Measurements from ENCODE around the gene CNTNAP2.

CNTNAP2 gene

DNA sequence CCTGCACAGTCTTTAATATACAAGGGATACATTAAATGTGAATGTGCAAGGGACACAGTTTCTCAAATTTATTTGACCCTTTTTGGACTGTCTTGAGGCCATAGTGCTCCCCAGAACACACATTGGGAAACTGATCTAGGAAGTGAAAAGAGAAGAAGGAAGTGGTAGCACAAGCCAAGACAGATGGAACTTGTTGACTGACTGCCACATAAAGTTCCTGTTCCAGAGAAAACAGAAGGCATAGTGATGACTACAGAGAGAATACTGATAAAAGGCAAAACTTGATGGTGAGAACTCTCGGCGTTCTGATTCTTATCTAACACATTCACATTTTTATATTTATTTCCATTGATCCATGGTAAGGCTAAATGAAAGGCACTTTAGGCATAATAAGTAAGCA is 1216.4 kb downstream of the CNTNAP2 start:
- TF ChIP-seq, protein P1, sequence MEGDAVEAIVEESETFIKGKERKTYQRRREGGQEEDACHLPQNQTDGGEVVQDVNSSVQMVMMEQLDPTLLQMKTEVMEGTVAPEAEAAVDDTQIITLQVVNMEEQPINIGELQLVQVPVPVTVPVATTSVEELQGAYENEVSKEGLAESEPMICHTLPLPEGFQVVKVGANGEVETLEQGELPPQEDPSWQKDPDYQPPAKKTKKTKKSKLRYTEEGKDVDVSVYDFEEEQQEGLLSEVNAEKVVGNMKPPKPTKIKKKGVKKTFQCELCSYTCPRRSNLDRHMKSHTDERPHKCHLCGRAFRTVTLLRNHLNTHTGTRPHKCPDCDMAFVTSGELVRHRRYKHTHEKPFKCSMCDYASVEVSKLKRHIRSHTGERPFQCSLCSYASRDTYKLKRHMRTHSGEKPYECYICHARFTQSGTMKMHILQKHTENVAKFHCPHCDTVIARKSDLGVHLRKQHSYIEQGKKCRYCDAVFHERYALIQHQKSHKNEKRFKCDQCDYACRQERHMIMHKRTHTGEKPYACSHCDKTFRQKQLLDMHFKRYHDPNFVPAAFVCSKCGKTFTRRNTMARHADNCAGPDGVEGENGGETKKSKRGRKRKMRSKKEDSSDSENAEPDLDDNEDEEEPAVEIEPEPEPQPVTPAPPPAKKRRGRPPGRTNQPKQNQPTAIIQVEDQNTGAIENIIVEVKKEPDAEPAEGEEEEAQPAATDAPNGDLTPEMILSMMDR (conservative IDR thresholded peaks at IDR 0.05) = no peak
- H3K27ac ChIP-seq = no peak overlapping the region

DNA sequence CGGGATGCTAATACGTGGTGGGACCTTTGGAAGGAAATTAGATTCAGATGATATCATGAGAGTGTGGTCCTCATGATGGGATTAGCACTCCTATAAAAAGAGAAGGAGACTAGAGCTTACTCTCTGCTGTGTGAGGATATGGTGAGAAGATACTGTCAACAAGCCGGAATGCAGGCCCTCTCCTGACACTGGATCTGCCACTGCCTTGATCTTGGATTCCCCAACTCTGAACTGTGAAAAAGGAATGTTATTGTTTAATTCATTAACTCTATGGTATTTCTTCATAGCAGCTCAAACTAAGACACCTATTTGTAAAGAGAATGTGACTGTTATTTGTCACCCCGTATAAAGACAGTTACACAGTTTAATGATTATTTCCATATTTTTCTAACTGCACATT is 1246.5 kb downstream of the CNTNAP2 start:
- TF ChIP-seq, protein P1 (conservative IDR thresholded peaks at IDR 0.05) = no peak
- no peak overlapping the region for H3K27ac ChIP-seq

DNA sequence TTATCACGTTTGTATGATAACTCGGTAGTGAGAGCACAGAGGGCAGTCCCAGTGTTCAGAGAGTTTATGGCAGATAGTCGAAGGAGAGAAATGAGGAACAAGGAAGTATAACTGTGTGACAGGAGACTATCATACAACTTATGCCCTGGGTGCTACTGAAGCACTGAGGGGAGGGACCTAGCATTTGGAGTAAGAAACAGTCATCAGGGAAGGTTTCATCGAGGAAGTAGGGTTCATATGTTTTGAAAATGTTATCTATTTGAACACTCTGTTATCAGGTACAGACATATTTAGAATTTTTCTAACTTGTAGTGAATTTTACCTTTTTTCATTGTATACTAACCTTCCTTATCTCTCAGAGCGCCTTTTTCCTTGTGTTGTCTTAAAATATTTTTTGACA is 1259.6 kb downstream of the CNTNAP2 start:
- TF ChIP-seq, protein P1 (conservative IDR thresholded peaks at IDR 0.05) = no peak
- no peak overlapping the region for H3K27ac ChIP-seq

DNA sequence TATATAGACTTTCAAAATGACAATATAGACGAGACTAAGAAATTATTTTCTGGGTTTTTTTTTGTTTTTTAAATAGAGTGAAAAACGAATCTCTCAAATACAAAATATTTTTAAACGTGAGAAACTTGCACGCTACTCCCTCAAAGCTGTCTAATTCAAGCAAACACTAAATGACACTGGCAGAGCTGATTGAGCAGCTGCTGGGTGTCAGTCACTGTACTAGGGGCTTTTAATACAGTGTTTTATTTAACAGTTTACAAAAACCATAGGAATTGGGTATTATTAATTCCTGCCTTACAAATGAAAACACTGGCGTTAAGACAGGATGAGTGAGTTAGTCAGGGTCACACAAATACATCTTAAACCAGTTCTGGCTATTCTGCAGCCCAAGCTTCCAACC is 1264.3 kb downstream of the CNTNAP2 start:
- no peak overlapping the region for H3K27ac ChIP-seq
- TF ChIP-seq, protein P1 (conservative IDR thresholded peaks at IDR 0.05) = no peak

DNA sequence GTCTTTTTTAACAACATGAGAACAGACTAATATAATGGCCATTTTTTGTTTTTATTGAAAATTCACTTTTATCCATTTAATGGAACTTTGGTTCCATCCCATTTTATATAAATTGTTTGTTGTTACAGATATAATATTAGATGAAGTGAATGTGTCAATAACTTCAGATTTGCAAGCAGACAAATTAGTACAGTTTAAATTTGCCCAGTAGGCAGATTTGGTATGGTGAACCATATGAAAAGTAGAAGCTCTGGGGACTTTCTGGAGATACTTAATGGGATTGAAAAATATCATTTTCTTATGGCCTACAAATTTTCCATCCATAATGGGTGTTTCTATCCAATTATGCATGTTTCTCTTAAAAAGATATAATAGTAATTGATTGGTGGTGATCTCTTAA is 1277.7 kb downstream of the CNTNAP2 start:
- TF ChIP-seq, protein P1 (conservative IDR thresholded peaks at IDR 0.05) = no peak
- H3K27ac ChIP-seq = no peak overlapping the region

DNA sequence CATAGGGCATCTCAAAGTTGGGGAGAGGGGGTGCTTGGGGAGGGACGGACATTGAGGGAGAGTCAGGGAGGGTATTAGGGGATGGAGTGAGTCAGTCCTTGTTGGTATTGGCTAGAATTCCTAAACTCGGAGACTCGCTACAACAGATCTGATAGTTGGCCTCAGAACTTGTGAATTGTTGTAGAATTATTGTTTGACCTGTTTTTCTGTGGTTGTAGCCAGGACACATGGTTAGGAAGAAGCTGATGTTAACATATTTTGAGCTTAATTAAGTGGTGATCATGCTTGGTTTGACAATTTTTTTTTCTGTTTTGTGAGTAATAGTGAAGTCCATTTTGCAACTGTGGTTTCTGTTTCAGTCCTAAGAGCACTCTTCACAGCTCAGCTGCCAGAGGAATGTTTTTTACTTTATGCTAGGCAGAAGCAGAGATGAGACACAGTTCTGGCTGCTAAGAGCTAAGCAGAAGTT is 1283.7 kb downstream of the CNTNAP2 start:
- no peak overlapping the region for H3K27ac ChIP-seq
- TF ChIP-seq, protein P1 (conservative IDR thresholded peaks at IDR 0.05) = no peak

DNA sequence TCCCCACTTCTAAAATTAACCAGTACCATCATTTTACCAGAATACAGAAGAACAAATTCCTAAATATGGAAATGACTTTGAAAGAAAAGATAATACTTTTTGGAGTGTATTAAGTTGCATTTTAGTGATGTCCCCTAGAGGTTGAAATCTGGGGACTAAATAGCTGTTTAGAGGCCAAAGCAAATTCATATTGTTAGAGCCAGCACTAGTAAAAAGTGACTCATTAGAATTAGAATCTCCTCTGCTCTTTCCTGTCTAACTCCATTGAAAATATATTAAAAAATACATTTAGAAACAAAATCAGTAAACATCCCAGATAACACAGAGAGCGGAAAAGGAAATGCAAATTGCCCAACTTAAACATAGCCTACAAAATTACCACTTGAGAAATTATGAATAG is 1284.3 kb downstream of the CNTNAP2 start:
- no peak overlapping the region for H3K27ac ChIP-seq
- TF ChIP-seq, protein P1 (conservative IDR thresholded peaks at IDR 0.05) = no peak

DNA sequence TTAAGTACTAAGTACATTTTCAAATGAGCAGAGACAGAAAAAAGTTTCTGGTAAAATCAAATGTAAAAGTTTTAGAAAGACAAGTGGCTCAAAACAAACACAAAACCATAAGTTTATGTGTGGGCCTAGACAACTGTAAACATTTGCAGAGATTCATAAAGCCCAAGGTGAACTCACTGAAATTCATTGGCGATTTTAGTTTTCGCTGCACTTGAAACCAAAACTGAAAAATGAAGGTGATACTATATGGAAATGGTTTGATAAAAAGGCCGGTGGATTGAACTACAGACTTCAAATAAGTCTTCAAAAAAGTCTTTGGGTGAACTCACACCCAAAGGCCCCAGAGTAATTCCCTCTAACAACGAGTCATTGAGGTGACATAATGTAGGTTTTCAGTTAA is 1289.0 kb downstream of the CNTNAP2 start:
- H3K27ac ChIP-seq = no peak overlapping the region
- TF ChIP-seq, protein P1 (conservative IDR thresholded peaks at IDR 0.05) = no peak

All from VCaP (cell line).